ENCODE results near the gene FHAD1.

DNA sequence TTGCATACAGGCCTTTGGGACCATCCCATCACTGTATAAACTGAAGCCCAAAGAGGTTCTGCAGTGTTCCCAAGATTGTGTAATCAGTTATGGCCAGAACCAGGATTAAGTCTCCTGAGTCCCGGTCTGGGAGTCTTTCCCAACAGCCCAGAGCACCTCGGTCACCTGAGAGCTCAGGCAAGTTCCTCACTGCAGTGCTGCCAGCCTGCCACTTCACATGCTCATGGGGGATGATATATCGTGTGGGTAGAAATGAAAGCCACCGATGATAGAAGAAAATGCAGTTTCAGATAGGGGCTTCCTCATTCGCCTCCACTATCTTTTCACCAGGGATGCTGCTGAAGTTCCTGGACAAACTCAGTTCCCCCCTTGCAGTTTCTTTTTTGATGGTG is 30.4 kb downstream of the FHAD1 start:
- TF ChIP-seq GATA2 (IDR thresholded peaks at IDR 0.05; ENCODE audit: insufficient read depth, insufficient read length, low read depth, low read length) (no peak), EZH2 (IDR thresholded peaks at IDR 0.05; ENCODE audit: borderline replicate concordance, low read depth, low read length, severe bottlenecking) (no peak), POLR2AphosphoS5 (IDR thresholded peaks at IDR 0.05; ENCODE audit: insufficient read depth, low read depth, low read length) (no peak), MYC (IDR thresholded peaks at IDR 0.05; ENCODE audit: low read depth, low read length) (no peak)
- TF ChIP-seq, protein P1, sequence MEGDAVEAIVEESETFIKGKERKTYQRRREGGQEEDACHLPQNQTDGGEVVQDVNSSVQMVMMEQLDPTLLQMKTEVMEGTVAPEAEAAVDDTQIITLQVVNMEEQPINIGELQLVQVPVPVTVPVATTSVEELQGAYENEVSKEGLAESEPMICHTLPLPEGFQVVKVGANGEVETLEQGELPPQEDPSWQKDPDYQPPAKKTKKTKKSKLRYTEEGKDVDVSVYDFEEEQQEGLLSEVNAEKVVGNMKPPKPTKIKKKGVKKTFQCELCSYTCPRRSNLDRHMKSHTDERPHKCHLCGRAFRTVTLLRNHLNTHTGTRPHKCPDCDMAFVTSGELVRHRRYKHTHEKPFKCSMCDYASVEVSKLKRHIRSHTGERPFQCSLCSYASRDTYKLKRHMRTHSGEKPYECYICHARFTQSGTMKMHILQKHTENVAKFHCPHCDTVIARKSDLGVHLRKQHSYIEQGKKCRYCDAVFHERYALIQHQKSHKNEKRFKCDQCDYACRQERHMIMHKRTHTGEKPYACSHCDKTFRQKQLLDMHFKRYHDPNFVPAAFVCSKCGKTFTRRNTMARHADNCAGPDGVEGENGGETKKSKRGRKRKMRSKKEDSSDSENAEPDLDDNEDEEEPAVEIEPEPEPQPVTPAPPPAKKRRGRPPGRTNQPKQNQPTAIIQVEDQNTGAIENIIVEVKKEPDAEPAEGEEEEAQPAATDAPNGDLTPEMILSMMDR (IDR thresholded peaks at IDR 0.05; ENCODE audit: extremely low read depth in 1 of 2, insufficient read depth in 1 of 2, low read depth in 1 of 2, low read length in 2 of 2) = no peak
- TF ChIP-seq, protein P2, sequence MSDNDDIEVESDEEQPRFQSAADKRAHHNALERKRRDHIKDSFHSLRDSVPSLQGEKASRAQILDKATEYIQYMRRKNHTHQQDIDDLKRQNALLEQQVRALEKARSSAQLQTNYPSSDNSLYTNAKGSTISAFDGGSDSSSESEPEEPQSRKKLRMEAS (IDR thresholded peaks at IDR 0.05; ENCODE audit: insufficient read depth, insufficient read length) = no peak

Data from endothelial cell of umbilical vein (primary cell).